Stomach (tissue), 9 donors: ENCODE data around the gene C1orf141. TPM values are rescaled to one million over a fixed set of nuclear protein-coding genes. Genes with fewer than 3 reads are reported as not detected.

Source experiments
- DNase-seq, 2 donors: peaks; one replicate each; pipeline versions ENCODE4 v3.0.0 to v3.0.0-alpha.2; 2013 to 2019
- H3K27ac ChIP-seq, 5 donors: fragments of 200-600 bp in 4 of 5; sonication (generic) in 4 of 5; one replicate each; pipeline ENCODE4 v1.5.1; 2013 to 2019; ENCODE audit warnings: mild to moderate bottlenecking in 1 of 5, moderate library complexity in 1 of 5
- H3K27me3 ChIP-seq, 3 donors: fragments of 200-600 bp; sonication (generic); one replicate each; pipeline ENCODE4 v1.5.1; 2017 to 2019; ENCODE audit warnings: mixed run types in 1 of 3
- H3K36me3 ChIP-seq, 4 donors: fragments of 200-600 bp; sonication (generic); 1 replicate in 3 of 4; 2 replicates in 1 of 4; pipeline ENCODE4 v1.5.1; 2016 to 2019
- H3K4me1 ChIP-seq, 4 donors: fragments of 200-600 bp; sonication (generic); one replicate each; pipeline ENCODE4 v1.5.1; 2016 to 2019
- H3K4me3 ChIP-seq, 4 donors: fragments of 200-600 bp; sonication (generic) in 3 of 4; one replicate each; pipeline ENCODE4 v1.5.1; 2016 to 2019; ENCODE audit warnings: mild to moderate bottlenecking in 1 of 4
- H3K9me3 ChIP-seq, 4 donors: fragments of 200-600 bp; sonication (generic); one replicate each; pipeline ENCODE4 v1.5.1; 2016 to 2019
- CTCF ChIP-seq, 7 experiments: fragments of 450-650 bp in 4 of 7; fragments of 200-600 bp in 3 of 7; sonication (generic) in 3 of 7; IDR thresholded peaks; one replicate each; pipeline ENCODE4 v1.5.1; 2016 to 2019; ENCODE audit warnings: antibody characterized with exemption in 7 of 7, control low read depth in 2 of 7, mild to moderate bottlenecking in 1 of 7
- EP300 ChIP-seq: sonication (generic); formaldehyde crosslinking; IDR thresholded peaks from one replicate; pipeline ENCODE4 v1.6.1; 2017; ENCODE audit warnings: antibody characterized with exemption
- POLR2A ChIP-seq, 4 donors: fragments of 450-650 bp; IDR thresholded peaks; one replicate each; pipeline ENCODE4 v1.6.1; 2016; ENCODE audit warnings: antibody characterized with exemption in 4 of 4, control low read depth in 2 of 4, mild to moderate bottlenecking in 1 of 4, moderate library complexity in 1 of 4
- POLR2AphosphoS5 ChIP-seq, 3 donors: sonication (generic); formaldehyde crosslinking; IDR thresholded peaks; one replicate each; pipeline ENCODE4 v1.6.1; 2016; ENCODE audit warnings: antibody characterized with exemption in 3 of 3
- WGBS, 5 donors: extraction: QIAGEN DNeasy Blood & Tissue Kit in 3 of 5; methylation state at CpG; one replicate each; pipeline versions ENCODE4 v1.1.5 to v1.1.7; 2013 to 2018; 5-methylcytosine and 5-hydroxymethylcytosine counted together
- intact Hi-C: fragments of 100-400 bp; cut with DNase I; formaldehyde crosslinking; loops from one replicate; pipeline ENCODE4 v1.15.1; 2023; ENCODE audit warnings: low total_unique reads
- polyA plus RNA-seq, 3 donors: library from polyadenylated mRNA; stranded (reverse); fragments of 200-250 nt; gene quantifications; one replicate each; pipeline ENCODE4 v1.2.3, GENCODE V29; 2013
- total RNA-seq, 5 donors: library from RNA; depleted of rRNA; stranded (reverse); fragments of >200 nt; gene quantifications; one replicate each; pipeline versions ENCODE4 v1.1.0 to v1.2.3, GENCODE V29; 2014 to 2016
- donor health status: healthy with polysubstance abuse.
- donor health status: Bipolar disorder and iron deficiency.
- donor health status: healthy.

Gene C1orf141
- total and polyA plus RNA-seq, 8 donors, result not detected

DNA sequence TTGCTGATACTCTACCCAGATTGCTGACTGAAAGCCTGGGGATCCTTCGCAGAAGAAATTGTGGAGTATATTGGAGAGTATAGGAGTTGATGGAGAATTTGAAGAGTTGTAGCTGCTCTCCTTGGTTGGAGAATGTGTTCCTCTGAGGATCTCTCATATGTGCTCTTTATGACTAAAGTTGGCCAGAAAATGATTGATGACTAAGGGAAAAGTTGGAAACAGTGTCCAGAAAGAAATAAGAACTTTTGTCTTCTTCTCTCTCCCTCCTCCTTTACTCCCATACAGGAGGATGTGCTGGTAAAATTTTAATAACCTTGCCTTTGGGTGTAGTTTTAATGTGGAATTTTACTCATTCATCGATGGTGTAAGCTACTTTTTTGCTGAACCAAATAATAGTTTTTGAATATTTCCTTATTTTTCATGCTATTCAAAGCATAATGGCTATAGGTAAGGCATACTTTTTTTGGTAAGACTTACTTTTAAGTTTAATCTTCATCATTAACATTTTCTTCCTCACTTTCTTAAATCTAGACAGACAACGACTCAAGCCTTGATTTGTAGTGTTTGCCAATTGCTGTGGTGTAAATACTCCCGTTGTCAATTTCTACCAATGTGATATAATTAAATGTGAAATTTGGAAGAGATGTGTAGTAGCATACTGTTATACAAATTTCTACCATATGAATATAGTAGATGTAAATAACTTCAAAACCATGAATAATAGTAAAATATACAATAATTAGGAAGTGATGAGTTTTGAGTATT, 13.7 kb downstream of the C1orf141 start:
- H3K4me3 ChIP-seq, result no peak overlapping the region
- no peaks in the 10 kb centered on the region for H3K36me3 ChIP-seq
- H3K4me1 ChIP-seq, result no peaks in the 10 kb centered on the region
- no peaks in the 10 kb centered on the region for H3K27me3 ChIP-seq
- peaks cover 0 to 9% (median 2%) of the 10 kb centered on the region in 4 donors for H3K9me3 ChIP-seq
- no peak overlapping the region for H3K27ac ChIP-seq
- no peak for DNase-seq
- TF ChIP-seq POLR2AphosphoS5 (IDR thresholded peaks at IDR 0.05) (no peak), POLR2A (IDR thresholded peaks at IDR 0.05) (no peak), CTCF (IDR thresholded peaks at IDR 0.05) (no peak), EP300 (no peak)
- 80 to 97% (median 95%) methylated on average over 4 of the region's 4 CpGs for WGBS, 5 donors
- intact Hi-C loops, result no loop called here

GRCh38 chr1:67118646-67119045, 16.1 kb downstream of the C1orf141 start:
- Histone ChIP-seq H3K9me3 (peaks cover 0 to 22% (median 6%) of the 10 kb centered on the region in 4 donors), H3K36me3 (no peaks in the 10 kb centered on the region), H3K4me1 (no peaks in the 10 kb centered on the region), H3K27me3 (no peaks in the 10 kb centered on the region), H3K27ac (no peak overlapping the region), H3K4me3 (no peak overlapping the region)
- DNase-seq, result no peak
- intact Hi-C loops, result no loop called here
- 55 to 66% (median 61%) methylated on average over 3 of the region's 3 CpGs for WGBS, 5 donors
- no peak for TF ChIP-seq CTCF (IDR thresholded peaks at IDR 0.05)

GRCh38 chr1:67118191-67118590, 16.6 kb downstream of the C1orf141 start:
- TF ChIP-seq POLR2AphosphoS5 (IDR thresholded peaks at IDR 0.05) (no peak), POLR2A (IDR thresholded peaks at IDR 0.05) (no peak), CTCF (IDR thresholded peaks at IDR 0.05) (no peak), EP300 (no peak)
- DNase-seq, result no peak
- Histone ChIP-seq H3K9me3 (peaks cover 0 to 26% (median 8%) of the 10 kb centered on the region in 4 donors), H3K36me3 (no peaks in the 10 kb centered on the region), H3K4me1 (no peaks in the 10 kb centered on the region), H3K27ac (no peak overlapping the region), H3K27me3 (no peaks in the 10 kb centered on the region), H3K4me3 (no peak overlapping the region)
- intact Hi-C loops, result no loop called here

- Histone ChIP-seq H3K4me3 (no peak overlapping the region), H3K27me3 (no peaks in the 10 kb centered on the region), H3K36me3 (no peaks in the 10 kb centered on the region), H3K4me1 (no peaks in the 10 kb centered on the region), H3K9me3 (peaks cover 0 to 17% (median 6%) of the 10 kb centered on the region in 4 donors), H3K27ac (no peak overlapping the region)
- no peak for TF ChIP-seq EP300
- DNase-seq, result no peak
- intact Hi-C loops, result no loop called here
- 43 to 68% (median 49%) methylated on average over 2 of the region's 2 CpGs for WGBS, 5 donors
Measured at GRCh38 chr1:67114162-67114561, 20.6 kb downstream of the C1orf141 start.

GRCh38 chr1:67110352-67110751, 24.4 kb downstream of the C1orf141 start:
- intact Hi-C loops, result no loop called here
- no peak for TF ChIP-seq POLR2A (IDR thresholded peaks at IDR 0.05)
- TF ChIP-seq POLR2AphosphoS5 (IDR thresholded peaks at IDR 0.05), result no peak
- TF ChIP-seq EP300, result no peak
- TF ChIP-seq CTCF (IDR thresholded peaks at IDR 0.05), result no peak
- H3K9me3 ChIP-seq, result peaks cover 0 to 17% (median 6%) of the 10 kb centered on the region in 4 donors
- no peak overlapping the region for H3K4me3 ChIP-seq
- 0 to 24% (median 1%) methylated on average over 2 of the region's 2 CpGs for WGBS, 5 donors
- H3K4me1 ChIP-seq, result no peaks in the 10 kb centered on the region
- no peaks in the 10 kb centered on the region for H3K36me3 ChIP-seq
- no peak overlapping the region for H3K27ac ChIP-seq
- no peaks in the 10 kb centered on the region for H3K27me3 ChIP-seq
- DNase-seq, result no peak
